H1 (cell line): Measurements from ENCODE around the gene CYB5R3. TPM values are rescaled to one million over a fixed set of nuclear protein-coding genes. Genes with fewer than 3 reads are reported as not detected.

Source experiments
- CTCF ChIA-PET: fragments of 300-600 bp; sonication (Branson Sonifier 250); formaldehyde crosslinking; loops from one replicate; lab custom pipeline; 2021; ENCODE audit not compliant: partially characterized antibody; lab: Charles Lee
- POLR2A ChIA-PET: fragments of 300-600 bp; sonication (Branson Sonifier 250); formaldehyde crosslinking; loops from one replicate; lab custom pipeline; 2021; ENCODE audit warnings: inconsistent platforms; ENCODE audit not compliant: partially characterized antibody; lab: Charles Lee
- DNase-seq, 2 experiments: peaks; one replicate each; pipeline versions ENCODE4 v3.0.0 to v3.0.0-alpha.2; 2010 to 2022; ENCODE audit warnings: low spot score in 2 of 2, low read depth in 1 of 2, mixed read lengths in 1 of 2
- FAIRE-seq: peaks from 2 replicates; lab custom pipeline; 2011; peaks lifted over from hg19 to GRCh38; lab: Jason Lieb, UNC
- H2AFZ ChIP-seq: 2 replicates; pipeline ENCODE4 v1.8.1; 2012; ENCODE audit warnings: low read length, inconsistent platforms
- H2AK5ac ChIP-seq: 2 replicates; pipeline ENCODE4 v1.6.1; 2013; ENCODE audit warnings: low read depth, low read length
- H2BK120ac ChIP-seq: replicated peaks from 2 replicates; pipeline ENCODE3; 2013; ENCODE audit warnings: low read depth, low read length, inconsistent platforms
- H2BK12ac ChIP-seq: 2 replicates; pipeline ENCODE4 v1.6.1; 2013; ENCODE audit warnings: low read depth, low read length
- H2BK15ac ChIP-seq: 2 replicates; pipeline ENCODE4 v1.6.1; 2013; ENCODE audit warnings: low read length
- H2BK20ac ChIP-seq: 2 replicates; pipeline ENCODE4 v1.6.1; 2013; ENCODE audit warnings: low read length
- H2BK5ac ChIP-seq: 2 replicates; pipeline ENCODE4 v1.6.1; 2013; ENCODE audit warnings: low read depth, low read length
- H3K14ac ChIP-seq: 2 replicates; pipeline ENCODE4 v1.6.1; 2013; ENCODE audit warnings: inconsistent platforms; ENCODE audit not compliant: insufficient read length
- H3K18ac ChIP-seq: 2 replicates; pipeline ENCODE4 v1.6.1; 2013; ENCODE audit warnings: low read length; ENCODE audit errors: extremely low read depth
- H3K23ac ChIP-seq: 2 replicates; pipeline ENCODE4 v1.6.1; 2013; ENCODE audit warnings: inconsistent platforms; ENCODE audit not compliant: insufficient read length
- H3K23me2 ChIP-seq: 2 replicates; pipeline ENCODE4 v1.6.1; 2013; ENCODE audit warnings: low read depth, low read length
- H3K27ac ChIP-seq: 2 replicates; pipeline ENCODE4 v1.6.1; 2011; ENCODE audit warnings: low read depth, low read length, inconsistent platforms
- H3K27me3 ChIP-seq, 4 experiments: replicated peaks in 1 of 4; 1 replicate in 1 of 4; 2 replicates in 3 of 4; pipeline versions ENCODE4 v1.6.1 to v1.8.1; 2011 to 2013; ENCODE audit warnings: low read length in 3 of 4, mild to moderate bottlenecking in 3 of 4, inconsistent platforms in 2 of 4, mixed read lengths in 2 of 4, moderate library complexity in 1 of 4; ENCODE audit not compliant: control insufficient read depth in 3 of 4, insufficient read depth in 3 of 4; ENCODE audit errors: extremely low read depth in 1 of 4
- H3K36me3 ChIP-seq, 4 experiments: 2 replicates each; pipeline versions ENCODE4 v1.6.1 to v1.8.1; 2011 to 2013; ENCODE audit warnings: mild to moderate bottlenecking in 4 of 4, low read length in 3 of 4, moderate library complexity in 2 of 4, control low read depth in 1 of 4, inconsistent platforms in 1 of 4; ENCODE audit not compliant: insufficient read depth in 4 of 4, control insufficient read depth in 2 of 4
- H3K4ac ChIP-seq: replicated peaks from 2 replicates; pipeline ENCODE3; 2013; ENCODE audit warnings: low read length, low read depth, mixed read lengths, inconsistent platforms; ENCODE audit not compliant: insufficient read length
- H3K4me1 ChIP-seq, 4 experiments: replicated peaks in 1 of 4; 1 replicate in 1 of 4; 2 replicates in 3 of 4; pipeline versions ENCODE4 v1.6.1 to v1.8.1; 2011 to 2013; ENCODE audit warnings: low read length in 3 of 4, inconsistent platforms in 2 of 4, mixed read lengths in 1 of 4; ENCODE audit not compliant: insufficient read depth in 4 of 4, control insufficient read depth in 3 of 4
- H3K4me2 ChIP-seq, 2 experiments: 2 replicates each; pipeline versions ENCODE4 v1.6.1 to v1.8.1; 2011 to 2013; ENCODE audit warnings: low read depth in 2 of 2, low read length in 2 of 2, control low read depth in 1 of 2, inconsistent platforms in 1 of 2, mild to moderate bottlenecking in 1 of 2; ENCODE audit not compliant: insufficient read depth in 1 of 2
- H3K4me3 ChIP-seq, 4 experiments: fragments of 200-600, 300-600 bp in 1 of 4; sonication (generic), shearing (Covaris generic), sonication (Bioruptor Twin) in 1 of 4; 2 replicates each; pipeline versions ENCODE4 v1.5.1 to v1.8.1; 2011 to 2016; ENCODE audit warnings: low read length in 4 of 4, low read depth in 3 of 4, control low read depth in 2 of 4, inconsistent platforms in 2 of 4, mild to moderate bottlenecking in 2 of 4, mixed read lengths in 1 of 4, moderate library complexity in 1 of 4; ENCODE audit not compliant: insufficient read depth in 2 of 4; ENCODE audit errors: extremely low read depth in 1 of 4
- H3K56ac ChIP-seq: replicated peaks from 2 replicates; pipeline ENCODE3; 2013; ENCODE audit warnings: low read depth, mild to moderate bottlenecking, mixed read lengths, low read length, inconsistent platforms; ENCODE audit not compliant: insufficient read length
- H3K79me1 ChIP-seq: 2 replicates; pipeline ENCODE4 v1.6.1; 2013; ENCODE audit warnings: low read depth, low read length, control low read depth
- H3K79me2 ChIP-seq, 2 experiments: 2 replicates each; pipeline versions ENCODE4 v1.6.1 to v1.8.1; 2012 to 2013; ENCODE audit warnings: low read length in 2 of 2, mild to moderate bottlenecking in 2 of 2, inconsistent platforms in 1 of 2; ENCODE audit not compliant: insufficient read depth in 2 of 2, control insufficient read depth in 1 of 2
- H3K9ac ChIP-seq, 4 experiments: replicated peaks in 1 of 4; 1 replicate in 1 of 4; 2 replicates in 3 of 4; pipeline versions ENCODE4 v1.6.1 to v1.8.1; 2011 to 2013; ENCODE audit warnings: low read depth in 3 of 4, low read length in 3 of 4, control low read depth in 2 of 4, mild to moderate bottlenecking in 2 of 4, moderate library complexity in 2 of 4, inconsistent platforms in 1 of 4; ENCODE audit errors: extremely low read depth in 1 of 4
- H3K9me3 ChIP-seq, 2 experiments: 2 replicates each; pipeline versions ENCODE4 v1.6.1 to v1.8.1; 2012 to 2013; ENCODE audit warnings: mild to moderate bottlenecking in 2 of 2, moderate library complexity in 2 of 2, control low read depth in 1 of 2, inconsistent platforms in 1 of 2, low read depth in 1 of 2, low read length in 1 of 2, mixed read lengths in 1 of 2; ENCODE audit not compliant: insufficient read depth in 2 of 2
- H4K20me1 ChIP-seq, 2 experiments: replicated peaks in 1 of 2; 2 replicates each; pipeline versions ENCODE3 to v1.8.1; 2011 to 2013; ENCODE audit warnings: inconsistent platforms in 2 of 2, low read length in 2 of 2, mild to moderate bottlenecking in 1 of 2; ENCODE audit not compliant: insufficient read depth in 2 of 2, control insufficient read depth in 1 of 2
- H4K5ac ChIP-seq: 2 replicates; pipeline ENCODE4 v1.6.1; 2013; ENCODE audit warnings: low read length, low read depth, mixed read lengths, inconsistent platforms; ENCODE audit not compliant: insufficient read length
- H4K8ac ChIP-seq: 2 replicates; pipeline ENCODE4 v1.8.0; 2013; ENCODE audit warnings: mild to moderate bottlenecking, moderate library complexity, low read length, inconsistent platforms; ENCODE audit not compliant: insufficient read depth; ENCODE audit errors: extremely low read depth
- H4K91ac ChIP-seq: replicated peaks from 2 replicates; pipeline ENCODE3; 2013; ENCODE audit warnings: low read length, mixed read lengths, inconsistent platforms; ENCODE audit not compliant: insufficient read length
- BACH1 ChIP-seq: IDR thresholded peaks from 2 replicates; pipeline ENCODE4 v1.6.1; 2012; ENCODE audit warnings: low read length, improper control_type of control experiment
- BRCA1 ChIP-seq: IDR thresholded peaks from 2 replicates; pipeline ENCODE4 v1.6.1; 2012; ENCODE audit warnings: low read depth, low read length, improper control_type of control experiment
- JUND ChIP-seq: IDR thresholded peaks from 2 replicates; pipeline ENCODE4 v1.6.1; 2011; ENCODE audit warnings: mild to moderate bottlenecking, improper control_type of control experiment, low read length
- KDM1A ChIP-seq: fragments of 200-600, 300-600 bp; sonication (generic); IDR thresholded peaks from 2 replicates; pipeline ENCODE4 v1.7.1; 2016; ENCODE audit warnings: mild to moderate bottlenecking, low read length, borderline replicate concordance
- MAFK ChIP-seq: IDR thresholded peaks from 2 replicates; pipeline ENCODE4 v1.6.1; 2012; ENCODE audit warnings: low read depth, mild to moderate bottlenecking, improper control_type of control experiment, low read length
- POLR2A ChIP-seq, 2 experiments: IDR thresholded peaks; 1 replicate in 1 of 2; 2 replicates in 1 of 2; pipeline ENCODE4 v1.6.1; 2011; ENCODE audit warnings: low read depth in 2 of 2, low read length in 2 of 2, mild to moderate bottlenecking in 2 of 2; ENCODE audit errors: control extremely low read depth in 1 of 2
- RNF2 ChIP-seq: fragments of 200-900, 300-1000 bp; sonication (generic); IDR thresholded peaks from 2 replicates; pipeline ENCODE4 v1.7.1; 2016; ENCODE audit warnings: borderline replicate concordance, low read depth, mild to moderate bottlenecking, antibody characterized with exemption, low read length; ENCODE audit not compliant: poor library complexity, severe bottlenecking; ENCODE audit errors: missing control alignments
- SIX5 ChIP-seq: IDR thresholded peaks from 2 replicates; pipeline ENCODE4 v1.6.1; 2011; ENCODE audit warnings: mild to moderate bottlenecking, low read depth, low read length
- SP2 ChIP-seq: IDR thresholded peaks from 2 replicates; pipeline ENCODE4 v1.6.1; 2012; ENCODE audit warnings: mild to moderate bottlenecking, low read length, inconsistent platforms
- USF2 ChIP-seq: IDR thresholded peaks from 2 replicates; pipeline ENCODE4 v1.6.1; 2011; ENCODE audit warnings: low read length, improper control_type of control experiment
- YY1 ChIP-seq: IDR thresholded peaks from 2 replicates; pipeline ENCODE4 v1.6.1; 2011; ENCODE audit warnings: low read depth, mild to moderate bottlenecking, low read length
- WGBS, 2 experiments: shearing (Covaris generic) in 1 of 2; methylation state at CpG; one replicate each; pipeline versions ENCODE4 v1.1.6 to v1.1.7; 2013 to 2015; ENCODE audit warnings: low lambda C conversion rate in 2 of 2, mixed read lengths in 2 of 2, inconsistent platforms in 1 of 2, low coverage in 1 of 2, missing lambda C conversion rate in 1 of 2; ENCODE audit not compliant: insufficient replicate concordance in 2 of 2, insufficient coverage in 1 of 2, insufficient read length in 1 of 2; ENCODE audit errors: extremely low coverage in 1 of 2, missing lambda C conversion rate in 1 of 2; 5-methylcytosine and 5-hydroxymethylcytosine counted together
- polyA plus RNA-seq, 7 experiments: library from polyadenylated mRNA; depleted of rRNA in 3 of 7; stranded (reverse) in 5 of 7; unstranded in 2 of 7; fragments of >200 nt in 5 of 7; fragments of 200-250 nt in 2 of 7; gene quantifications; 1 replicate in 5 of 7; 2 replicates in 1 of 7; 4 replicates in 1 of 7; pipeline versions ENCODE4 v1.2.1 to v1.2.3, GENCODE V29; 2011 to 2013; ENCODE audit warnings: missing spikeins in 2 of 7, mixed read lengths in 2 of 7
- total RNA-seq: library from RNA; stranded (reverse); fragmentation: NEBNext Ultra II Directional; extraction: Animal tissue kit (Norgen Biotek cat#: 25700); gene quantifications from 2 replicates; pipeline ENCODE4 v1.2.1, GENCODE V29; 2021

CYB5R3 gene
- total and polyA plus RNA-seq, 2 of the 8 experiments (the other 6 are each of a cell fraction or from before 2014, with no cell fraction given), result 75.3 to 113 TPM

DNA sequence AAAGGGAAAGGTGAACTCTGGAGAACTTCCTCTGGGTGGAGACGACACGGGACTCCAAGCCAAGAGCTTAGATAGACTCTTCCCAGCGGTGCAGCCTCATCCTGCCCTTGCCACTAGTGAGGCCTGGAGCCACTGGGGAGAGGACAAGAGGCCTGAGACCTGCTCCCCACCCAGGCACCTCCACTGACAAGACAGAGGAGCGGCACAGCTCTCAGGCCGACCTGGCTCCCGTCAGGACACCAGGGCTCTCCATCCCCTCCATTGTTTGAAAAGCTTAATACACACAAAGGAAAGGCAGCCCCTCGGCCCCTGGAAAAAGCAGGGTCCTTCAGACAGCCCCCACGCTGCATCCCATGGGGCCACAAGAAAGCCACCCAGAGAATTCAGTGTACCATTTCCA lies 64.1 kb downstream of the CYB5R3 start:
- peaks cover 27 to 48% (median 42%) of the 10 kb centered on the region in 4 experiments for H3K36me3 ChIP-seq
- ChIA-PET CTCF (interaction anchor here (1.2 to 2.3 kb wide), 4 partner anchors 8 to 27 kb away, joined by 3 to 11 read pairs (median 4); no protein-coding TSS in a partner anchor), POLR2A (interaction anchor here (1.0 to 28.3 kb wide), 8 partner anchors 11 to 51 kb away, joined by 3 to 399 read pairs (median 6); partner anchors contain the start of gene POLDIP3)

More for the DNA sequence above, 64.1 kb downstream of the CYB5R3 start:
- Histone ChIP-seq H2BK5ac (no peak overlapping the region), H2BK12ac (no peak overlapping the region), H2BK20ac (no peak overlapping the region), H3K9ac (no peak overlapping the region), H3K9me3 (no peaks in the 10 kb centered on the region), H2BK15ac (no peak overlapping the region), H3K56ac (no peak overlapping the region), H3K79me1 (peaks cover 1% of the 10 kb centered on the region; the same call in 1 of the 2 replicates), H2AK5ac (no peak overlapping the region), H3K14ac (no peak overlapping the region), H3K79me2 (peaks cover 0 to 7% of the 10 kb centered on the region in 2 experiments; a peak in 2 of 4 replicates), H3K4me3 (no peak overlapping the region), H2AFZ (no peak overlapping the region), H4K91ac (no peak overlapping the region), H4K8ac (no peak overlapping the region), H3K4me1 (no peaks in the 10 kb centered on the region), H3K4ac (no peak overlapping the region), H4K5ac (no peak overlapping the region), H3K27me3 (no peaks in the 10 kb centered on the region), H3K4me2 (no peak overlapping the region), H4K20me1 (peaks cover 0 to 4% of the 10 kb centered on the region in 2 experiments), H3K27ac (no peak overlapping the region), H3K18ac (no peak overlapping the region), H2BK120ac (no peak overlapping the region), H3K23ac (no peak overlapping the region), H3K23me2 (no peaks in the 10 kb centered on the region; the same call in 1 of the 2 replicates)
- TF ChIP-seq BRCA1 (no peak), POLR2A (IDR thresholded peaks at IDR 0.05; ENCODE audit: control extremely low read depth in 1 of 2, low read depth in 2 of 2, low read length in 2 of 2) (no peak), JUND (no peak), USF2 (no peak), RNF2 (no peak), SIX5 (no peak), KDM1A (no peak), BACH1 (no peak), SP2 (no peak), YY1 (no peak), MAFK (no peak)
- no peak for FAIRE-seq
- DNase-seq, result no peak
- WGBS, 2 experiments, result 91% methylated on average over 7 of the region's 8 CpGs; no CpG with 5 or more reads in 1 of the 2 experiments
